Type B pancreatic cell (in vitro differentiated cells): ENCODE measurements around the gene CNTRL. TPM values are rescaled to one million over a fixed set of nuclear protein-coding genes. Genes with fewer than 3 reads are reported as not detected.
"Not testable (repeated sequence)": the region's sequence is repeated elsewhere in the genome, so short reads cannot be mapped to it uniquely, and the experiment has no call there.

Experiments used
- DNase-seq: peaks from one replicate; pipeline ENCODE4 v3.0.0; 2021; ENCODE audit warnings: mixed read lengths; ENCODE audit not compliant: unreplicated experiment; ENCODE audit errors: extremely low spot score
- H3K27ac Mint-ChIP-seq: 2 replicates; pipeline ENCODE4 v1.8.0; 2021; ENCODE audit warnings: mild to moderate bottlenecking, mixed read lengths
- H3K27me3 Mint-ChIP-seq: 2 replicates; pipeline ENCODE4 v1.8.0; 2021; ENCODE audit warnings: mixed read lengths
- H3K36me3 Mint-ChIP-seq: 2 replicates; pipeline ENCODE4 v1.8.0; 2021; ENCODE audit warnings: mixed read lengths
- H3K4me1 Mint-ChIP-seq: one replicate; pipeline ENCODE4 v1.8.0; 2021; ENCODE audit warnings: mixed read lengths; ENCODE audit not compliant: unreplicated experiment
- H3K4me3 Mint-ChIP-seq: 2 replicates; pipeline ENCODE4 v1.8.0; 2021; ENCODE audit warnings: mild to moderate bottlenecking, mixed read lengths
- H3K9me3 Mint-ChIP-seq: 2 replicates; pipeline ENCODE4 v1.8.0; 2021; ENCODE audit warnings: mixed read lengths
- CTCF ChIP-seq: fragments of 200-600 bp; sonication (generic); conservative IDR thresholded peaks from 2 replicates; pipeline ENCODE4 v1.5.0; 2021; ENCODE audit warnings: antibody characterized with exemption, mild to moderate bottlenecking
- total RNA-seq: library from RNA; stranded (reverse); gene quantifications from 2 replicates; pipeline ENCODE4 v1.2.1, GENCODE V29; 2021; ENCODE audit warnings: low replicate concordance

Gene CNTRL
- total RNA-seq, 1 donor from 2014 or later, result 20.9 TPM

GRCh38 chr9:121172726-121173487 is 98.2 kb downstream of the CNTRL start:
- Mint-ChIP-seq H3K4me1 (no peaks in the 10 kb centered on the region), H3K27ac (no peak overlapping the region), H3K4me3 (no peak overlapping the region), H3K9me3 (no peaks in the 10 kb centered on the region), H3K27me3 (no peaks in the 10 kb centered on the region), H3K36me3 (peaks cover 38% of the 10 kb centered on the region)
- no peak for TF ChIP-seq CTCF
- no peak for DNase-seq

- no peak overlapping the region for H3K4me3 Mint-ChIP-seq
- no peak for DNase-seq
- H3K36me3 Mint-ChIP-seq, result peaks cover 37% of the 10 kb centered on the region
- no peak for TF ChIP-seq CTCF
- H3K27ac Mint-ChIP-seq, result no peak overlapping the region
- no peaks in the 10 kb centered on the region for H3K4me1 Mint-ChIP-seq
- no peaks in the 10 kb centered on the region for H3K9me3 Mint-ChIP-seq
- no peaks in the 10 kb centered on the region for H3K27me3 Mint-ChIP-seq
Measured at GRCh38 chr9:121173501-121173900, 98.7 kb downstream of the CNTRL start.

GRCh38 chr9:121178676-121179372 is 104.1 kb downstream of the CNTRL start:
- H3K27me3 Mint-ChIP-seq, result no peaks in the 10 kb centered on the region
- H3K27ac Mint-ChIP-seq, result no peak overlapping the region
- H3K9me3 Mint-ChIP-seq, result no peaks in the 10 kb centered on the region
- no peak for TF ChIP-seq CTCF
- peaks cover 26% of the 10 kb centered on the region for H3K36me3 Mint-ChIP-seq
- no peak overlapping the region for H3K4me3 Mint-ChIP-seq
- no peak for DNase-seq
- H3K4me1 Mint-ChIP-seq, result peaks cover 7% of the 10 kb centered on the region

GRCh38 chr9:121179373-121179721 is 104.6 kb downstream of the CNTRL start:
- DNase-seq, H3K9me3 Mint-ChIP-seq, H3K4me1 Mint-ChIP-seq, H3K4me3 Mint-ChIP-seq, H3K27ac Mint-ChIP-seq, H3K27me3 Mint-ChIP-seq: not testable (repeated sequence)
- H3K36me3 Mint-ChIP-seq, result peaks cover 26% of the 10 kb centered on the region

GRCh38 chr9:121179930-121180681 is 105.4 kb downstream of the CNTRL start:
- Mint-ChIP-seq H3K4me1 (peaks cover 10% of the 10 kb centered on the region), H3K27ac (no peak overlapping the region), H3K4me3 (no peak overlapping the region), H3K36me3 (peaks cover 24% of the 10 kb centered on the region), H3K9me3 (no peaks in the 10 kb centered on the region), H3K27me3 (no peaks in the 10 kb centered on the region)
- TF ChIP-seq CTCF, result no peak
- DNase-seq, result no peak
